GM23338 (cell line): Measurements from ENCODE around the gene SPTBN2. TPM values are rescaled to one million over a fixed set of nuclear protein-coding genes. Genes with fewer than 3 reads are reported as not detected.

Experiments
- ATAC-seq: fragments of 200-7000 bp; cut with Tn5 transposase; 3 replicates; pipeline ENCODE4 v1.9.1; 2020
- DNase-seq: peaks from one replicate; pipeline ENCODE4 v3.0.0-alpha.2; 2015; ENCODE audit warnings: low spot score
- H2AFZ ChIP-seq: fragments of 200-600 bp; sonication (generic); 2 replicates; pipeline ENCODE4 v1.8.0; 2016; ENCODE audit warnings: antibody characterized with exemption, mild to moderate bottlenecking, moderate library complexity
- H3F3A ChIP-seq: fragments of 200-600 bp; sonication (generic); replicated peaks from 2 replicates; pipeline ENCODE4 v1.8.0; 2017; ENCODE audit warnings: antibody characterized with exemption, mixed run types, low read depth
- H3K27ac ChIP-seq: fragments of 200-600 bp; sonication (generic); 2 replicates; pipeline ENCODE4 v1.6.1; 2016; ENCODE audit warnings: low read depth
- H3K27me3 ChIP-seq: fragments of 200-600 bp; sonication (generic); 2 replicates; pipeline ENCODE4 v1.8.0; 2016; ENCODE audit warnings: mild to moderate bottlenecking, mixed run types, moderate library complexity; ENCODE audit not compliant: insufficient read depth
- H3K36me3 ChIP-seq: fragments of 200-600 bp; sonication (generic); 2 replicates; pipeline ENCODE4 v1.8.0; 2016; ENCODE audit warnings: mild to moderate bottlenecking; ENCODE audit not compliant: insufficient read depth
- H3K4me1 ChIP-seq: fragments of 200-600 bp; sonication (generic); 2 replicates; pipeline ENCODE4 v1.8.0; 2016; ENCODE audit warnings: mild to moderate bottlenecking, moderate library complexity; ENCODE audit not compliant: insufficient read depth
- H3K4me2 ChIP-seq: fragments of 200-600 bp; sonication (generic); 2 replicates; pipeline ENCODE4 v1.7.1; 2017; ENCODE audit warnings: mixed run types
- H3K4me3 ChIP-seq: fragments of 200-600 bp; sonication (generic); 2 replicates; pipeline ENCODE4 v1.6.1; 2016; ENCODE audit warnings: mixed run types
- H3K79me2 ChIP-seq: fragments of 200-600 bp; sonication (generic); replicated peaks from 2 replicates; pipeline ENCODE4 v1.8.0; 2017; ENCODE audit warnings: mild to moderate bottlenecking; ENCODE audit not compliant: insufficient read depth
- H3K9me2 ChIP-seq: fragments of 200-600 bp; sonication (generic); 2 replicates; pipeline ENCODE4 v1.8.0; 2017; ENCODE audit not compliant: insufficient read depth
- H4K20me1 ChIP-seq: fragments of 200-600 bp; sonication (generic); replicated peaks from 2 replicates; pipeline ENCODE4 v1.8.0; 2017; ENCODE audit warnings: mild to moderate bottlenecking; ENCODE audit not compliant: insufficient read depth
- H3K27ac Mint-ChIP-seq: 2 replicates; pipeline ENCODE4 v1.8.0; 2020; ENCODE audit warnings: inconsistent platforms, mild to moderate bottlenecking, moderate library complexity, mixed read lengths
- H3K27me3 Mint-ChIP-seq: 3 replicates; pipeline ENCODE4 v1.8.0; 2022; ENCODE audit warnings: low read depth, mild to moderate bottlenecking, moderate library complexity, mixed read lengths, inconsistent platforms; ENCODE audit not compliant: insufficient read depth, poor library complexity
- H3K36me3 Mint-ChIP-seq: 3 replicates; pipeline ENCODE4 v1.8.0; 2021; ENCODE audit warnings: low read depth, mild to moderate bottlenecking, inconsistent platforms, moderate library complexity, mixed read lengths
- H3K4me1 Mint-ChIP-seq: 3 replicates; pipeline ENCODE4 v1.8.0; 2020; ENCODE audit warnings: mild to moderate bottlenecking, inconsistent platforms, mixed read lengths
- H3K4me3 Mint-ChIP-seq: 3 replicates; pipeline ENCODE4 v1.8.0; 2021; ENCODE audit warnings: moderate library complexity, mild to moderate bottlenecking, inconsistent platforms, mixed read lengths
- H3K9me3 Mint-ChIP-seq: 3 replicates; pipeline ENCODE4 v1.8.0; 2020; ENCODE audit warnings: moderate library complexity, mild to moderate bottlenecking, inconsistent platforms, mixed read lengths
- CREB1 ChIP-seq: fragments of 250-450 bp; sonication (Bioruptor Pico); IDR thresholded peaks from 2 replicates; pipeline ENCODE4 v1.5.0; 2020; ENCODE audit warnings: low read depth, mild to moderate bottlenecking, moderate library complexity
- EZH2 ChIP-seq: fragments of 200-600 bp; sonication (generic); IDR thresholded peaks from one replicate; pipeline ENCODE4 v1.8.0; 2017; ENCODE audit warnings: antibody characterized with exemption, mild to moderate bottlenecking, low read depth; ENCODE audit not compliant: unreplicated experiment
- EZH2phosphoT487 ChIP-seq: fragments of 200-600 bp; sonication (generic); IDR thresholded peaks from one replicate; pipeline ENCODE4 v1.8.1; 2018; ENCODE audit warnings: antibody characterized with exemption; ENCODE audit not compliant: unreplicated experiment
- JUNB ChIP-seq: IDR thresholded peaks from one replicate; pipeline ENCODE4 v1.6.1; 2016; ENCODE audit warnings: antibody characterized with exemption; ENCODE audit not compliant: unreplicated experiment
- NANOG ChIP-seq: IDR thresholded peaks from 2 replicates; pipeline ENCODE4 v1.6.1; 2016; ENCODE audit warnings: antibody characterized with exemption, borderline replicate concordance
- ZNF114 ChIP-seq: fragments of 250-450 bp; sonication (Bioruptor Pico); IDR thresholded peaks from 2 replicates; pipeline ENCODE4 v1.5.0; 2020; ENCODE audit warnings: mild to moderate bottlenecking, moderate library complexity
- ZNF331 ChIP-seq: fragments of 250-450 bp; sonication (Bioruptor Pico); IDR thresholded peaks from 2 replicates; pipeline ENCODE4 v1.5.0; 2020; ENCODE audit warnings: low read depth, mild to moderate bottlenecking, moderate library complexity
- polyA plus RNA-seq: library from polyadenylated mRNA; unstranded; fragments of >200 nt; fragmentation: Nextera tagmentation; extraction: Ambion mirVana; gene quantifications from 2 replicates; pipeline ENCODE4 v1.2.1, GENCODE V29; 2016
- total RNA-seq: library from RNA; depleted of rRNA; stranded (reverse); fragments of >200 nt; shearing (Covaris generic); gene quantifications from 2 replicates; pipeline ENCODE4 v1.2.3, GENCODE V29; 2014
- TF ChIP-seq, protein P1 (sequence below): fragments of 250-450 bp; sonication (Bioruptor Pico); IDR thresholded peaks from 2 replicates; pipeline ENCODE4 v1.5.0; 2020; ENCODE audit warnings: mild to moderate bottlenecking, moderate library complexity
- TF ChIP-seq, protein P2 (sequence below): IDR thresholded peaks from 2 replicates; pipeline ENCODE4 v1.6.1; 2016; ENCODE audit warnings: antibody characterized with exemption
- TF ChIP-seq, protein P3 (sequence below): IDR thresholded peaks from one replicate; pipeline ENCODE4 v1.6.1; 2018; ENCODE audit warnings: antibody characterized with exemption; ENCODE audit not compliant: unreplicated experiment

SPTBN2 gene
- total and polyA plus RNA-seq, 2 experiments from 2014 or later, result 7.7 to 49.1 TPM

DNA sequence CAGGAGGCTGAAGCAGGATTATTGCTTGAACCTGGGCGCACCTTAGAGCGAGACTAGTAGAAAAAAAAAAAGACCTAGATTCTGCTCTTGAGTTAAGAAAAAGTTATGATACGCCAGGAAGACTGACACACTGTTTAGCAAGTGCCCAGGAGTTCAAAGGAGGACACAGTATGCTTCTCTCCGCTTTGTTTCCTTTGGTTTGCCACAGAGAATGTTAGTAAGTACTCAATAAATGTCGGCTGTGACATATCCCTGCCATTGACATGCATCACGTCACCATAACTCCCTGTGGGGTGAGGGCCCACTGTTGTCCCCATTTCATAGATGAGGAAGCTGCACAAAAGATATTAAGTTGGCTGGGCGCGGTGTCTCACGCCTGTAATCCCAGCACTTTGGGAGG, 7.1 kb downstream of the SPTBN2 start:
- peaks cover 12% of the 10 kb centered on the region for H4K20me1 ChIP-seq
- no peaks in the 10 kb centered on the region; the same call in none of the 2 replicates for H3K79me2 ChIP-seq
- no peak overlapping the region for H3K4me2 ChIP-seq
- Mint-ChIP-seq H3K4me1 (peaks cover 73% of the 10 kb centered on the region), H3K27ac (no peak overlapping the region), H3K27me3 (peaks cover 28% of the 10 kb centered on the region), H3K36me3 (peaks cover 10% of the 10 kb centered on the region; the same call in 2 of the 3 replicates), H3K9me3 (no peaks in the 10 kb centered on the region), H3K4me3 (no peak overlapping the region)
- peaks cover 24% of the 10 kb centered on the region; the same call in 1 of the 2 replicates for H3F3A ChIP-seq
- H3K27me3 ChIP-seq, result peaks cover 13% of the 10 kb centered on the region
- H3K9me2 ChIP-seq, result no peaks in the 10 kb centered on the region
- no peak overlapping the region for H3K27ac ChIP-seq
- H3K4me1 ChIP-seq, result peaks cover 36% of the 10 kb centered on the region
- no peak overlapping the region for H3K4me3 ChIP-seq
- TF ChIP-seq EZH2phosphoT487 (no peak), ZNF331 (CRISPR knock-in tag) (no peak), NANOG (no peak), ZNF114 (CRISPR knock-in tag) (no peak), JUNB (no peak), EZH2 (no peak), CREB1 (CRISPR knock-in tag) (no peak)
- TF ChIP-seq, protein P1, sequence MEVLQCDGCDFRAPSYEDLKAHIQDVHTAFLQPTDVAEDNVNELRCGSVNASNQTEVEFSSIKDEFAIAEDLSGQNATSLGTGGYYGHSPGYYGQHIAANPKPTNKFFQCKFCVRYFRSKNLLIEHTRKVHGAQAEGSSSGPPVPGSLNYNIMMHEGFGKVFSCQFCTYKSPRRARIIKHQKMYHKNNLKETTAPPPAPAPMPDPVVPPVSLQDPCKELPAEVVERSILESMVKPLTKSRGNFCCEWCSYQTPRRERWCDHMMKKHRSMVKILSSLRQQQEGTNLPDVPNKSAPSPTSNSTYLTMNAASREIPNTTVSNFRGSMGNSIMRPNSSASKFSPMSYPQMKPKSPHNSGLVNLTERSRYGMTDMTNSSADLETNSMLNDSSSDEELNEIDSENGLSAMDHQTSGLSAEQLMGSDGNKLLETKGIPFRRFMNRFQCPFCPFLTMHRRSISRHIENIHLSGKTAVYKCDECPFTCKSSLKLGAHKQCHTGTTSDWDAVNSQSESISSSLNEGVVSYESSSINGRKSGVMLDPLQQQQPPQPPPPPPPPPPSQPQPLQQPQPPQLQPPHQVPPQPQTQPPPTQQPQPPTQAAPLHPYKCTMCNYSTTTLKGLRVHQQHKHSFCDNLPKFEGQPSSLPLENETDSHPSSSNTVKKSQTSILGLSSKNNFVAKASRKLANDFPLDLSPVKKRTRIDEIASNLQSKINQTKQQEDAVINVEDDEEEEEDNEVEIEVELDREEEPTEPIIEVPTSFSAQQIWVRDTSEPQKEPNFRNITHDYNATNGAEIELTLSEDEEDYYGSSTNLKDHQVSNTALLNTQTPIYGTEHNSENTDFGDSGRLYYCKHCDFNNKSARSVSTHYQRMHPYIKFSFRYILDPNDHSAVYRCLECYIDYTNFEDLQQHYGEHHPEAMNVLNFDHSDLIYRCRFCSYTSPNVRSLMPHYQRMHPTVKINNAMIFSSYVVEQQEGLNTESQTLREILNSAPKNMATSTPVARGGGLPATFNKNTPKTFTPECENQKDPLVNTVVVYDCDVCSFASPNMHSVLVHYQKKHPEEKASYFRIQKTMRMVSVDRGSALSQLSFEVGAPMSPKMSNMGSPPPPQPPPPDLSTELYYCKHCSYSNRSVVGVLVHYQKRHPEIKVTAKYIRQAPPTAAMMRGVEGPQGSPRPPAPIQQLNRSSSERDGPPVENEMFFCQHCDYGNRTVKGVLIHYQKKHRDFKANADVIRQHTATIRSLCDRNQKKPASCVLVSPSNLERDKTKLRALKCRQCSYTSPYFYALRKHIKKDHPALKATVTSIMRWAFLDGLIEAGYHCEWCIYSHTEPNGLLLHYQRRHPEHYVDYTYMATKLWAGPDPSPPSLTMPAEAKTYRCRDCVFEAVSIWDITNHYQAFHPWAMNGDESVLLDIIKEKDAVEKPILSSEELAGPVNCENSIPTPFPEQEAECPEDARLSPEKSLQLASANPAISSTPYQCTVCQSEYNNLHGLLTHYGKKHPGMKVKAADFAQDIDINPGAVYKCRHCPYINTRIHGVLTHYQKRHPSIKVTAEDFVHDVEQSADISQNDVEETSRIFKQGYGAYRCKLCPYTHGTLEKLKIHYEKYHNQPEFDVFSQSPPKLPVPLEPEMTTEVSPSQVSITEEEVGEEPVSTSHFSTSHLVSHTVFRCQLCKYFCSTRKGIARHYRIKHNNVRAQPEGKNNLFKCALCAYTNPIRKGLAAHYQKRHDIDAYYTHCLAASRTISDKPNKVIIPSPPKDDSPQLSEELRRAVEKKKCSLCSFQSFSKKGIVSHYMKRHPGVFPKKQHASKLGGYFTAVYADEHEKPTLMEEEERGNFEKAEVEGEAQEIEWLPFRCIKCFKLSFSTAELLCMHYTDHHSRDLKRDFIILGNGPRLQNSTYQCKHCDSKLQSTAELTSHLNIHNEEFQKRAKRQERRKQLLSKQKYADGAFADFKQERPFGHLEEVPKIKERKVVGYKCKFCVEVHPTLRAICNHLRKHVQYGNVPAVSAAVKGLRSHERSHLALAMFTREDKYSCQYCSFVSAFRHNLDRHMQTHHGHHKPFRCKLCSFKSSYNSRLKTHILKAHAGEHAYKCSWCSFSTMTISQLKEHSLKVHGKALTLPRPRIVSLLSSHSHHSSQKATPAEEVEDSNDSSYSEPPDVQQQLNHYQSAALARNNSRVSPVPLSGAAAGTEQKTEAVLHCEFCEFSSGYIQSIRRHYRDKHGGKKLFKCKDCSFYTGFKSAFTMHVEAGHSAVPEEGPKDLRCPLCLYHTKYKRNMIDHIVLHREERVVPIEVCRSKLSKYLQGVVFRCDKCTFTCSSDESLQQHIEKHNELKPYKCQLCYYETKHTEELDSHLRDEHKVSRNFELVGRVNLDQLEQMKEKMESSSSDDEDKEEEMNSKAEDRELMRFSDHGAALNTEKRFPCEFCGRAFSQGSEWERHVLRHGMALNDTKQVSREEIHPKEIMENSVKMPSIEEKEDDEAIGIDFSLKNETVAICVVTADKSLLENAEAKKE (CRISPR knock-in tag), result no peak
- TF ChIP-seq, protein P2, sequence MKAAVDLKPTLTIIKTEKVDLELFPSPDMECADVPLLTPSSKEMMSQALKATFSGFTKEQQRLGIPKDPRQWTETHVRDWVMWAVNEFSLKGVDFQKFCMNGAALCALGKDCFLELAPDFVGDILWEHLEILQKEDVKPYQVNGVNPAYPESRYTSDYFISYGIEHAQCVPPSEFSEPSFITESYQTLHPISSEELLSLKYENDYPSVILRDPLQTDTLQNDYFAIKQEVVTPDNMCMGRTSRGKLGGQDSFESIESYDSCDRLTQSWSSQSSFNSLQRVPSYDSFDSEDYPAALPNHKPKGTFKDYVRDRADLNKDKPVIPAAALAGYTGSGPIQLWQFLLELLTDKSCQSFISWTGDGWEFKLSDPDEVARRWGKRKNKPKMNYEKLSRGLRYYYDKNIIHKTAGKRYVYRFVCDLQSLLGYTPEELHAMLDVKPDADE, result no peak
- TF ChIP-seq, protein P3, sequence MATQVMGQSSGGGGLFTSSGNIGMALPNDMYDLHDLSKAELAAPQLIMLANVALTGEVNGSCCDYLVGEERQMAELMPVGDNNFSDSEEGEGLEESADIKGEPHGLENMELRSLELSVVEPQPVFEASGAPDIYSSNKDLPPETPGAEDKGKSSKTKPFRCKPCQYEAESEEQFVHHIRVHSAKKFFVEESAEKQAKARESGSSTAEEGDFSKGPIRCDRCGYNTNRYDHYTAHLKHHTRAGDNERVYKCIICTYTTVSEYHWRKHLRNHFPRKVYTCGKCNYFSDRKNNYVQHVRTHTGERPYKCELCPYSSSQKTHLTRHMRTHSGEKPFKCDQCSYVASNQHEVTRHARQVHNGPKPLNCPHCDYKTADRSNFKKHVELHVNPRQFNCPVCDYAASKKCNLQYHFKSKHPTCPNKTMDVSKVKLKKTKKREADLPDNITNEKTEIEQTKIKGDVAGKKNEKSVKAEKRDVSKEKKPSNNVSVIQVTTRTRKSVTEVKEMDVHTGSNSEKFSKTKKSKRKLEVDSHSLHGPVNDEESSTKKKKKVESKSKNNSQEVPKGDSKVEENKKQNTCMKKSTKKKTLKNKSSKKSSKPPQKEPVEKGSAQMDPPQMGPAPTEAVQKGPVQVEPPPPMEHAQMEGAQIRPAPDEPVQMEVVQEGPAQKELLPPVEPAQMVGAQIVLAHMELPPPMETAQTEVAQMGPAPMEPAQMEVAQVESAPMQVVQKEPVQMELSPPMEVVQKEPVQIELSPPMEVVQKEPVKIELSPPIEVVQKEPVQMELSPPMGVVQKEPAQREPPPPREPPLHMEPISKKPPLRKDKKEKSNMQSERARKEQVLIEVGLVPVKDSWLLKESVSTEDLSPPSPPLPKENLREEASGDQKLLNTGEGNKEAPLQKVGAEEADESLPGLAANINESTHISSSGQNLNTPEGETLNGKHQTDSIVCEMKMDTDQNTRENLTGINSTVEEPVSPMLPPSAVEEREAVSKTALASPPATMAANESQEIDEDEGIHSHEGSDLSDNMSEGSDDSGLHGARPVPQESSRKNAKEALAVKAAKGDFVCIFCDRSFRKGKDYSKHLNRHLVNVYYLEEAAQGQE, result no peak
- ATAC-seq (no peak), DNase-seq (no peak)
- H2AFZ ChIP-seq, result no peak overlapping the region
- H3K36me3 ChIP-seq, result no peaks in the 10 kb centered on the region
